Cardiac muscle cell (in vitro differentiated cells and primary cell): ENCODE data around the gene MARCO. TPM values are rescaled to one million over a fixed set of nuclear protein-coding genes. Genes with fewer than 3 reads are reported as not detected.
A peak's percentile ranks its signal among the peaks of the same experiment; 100 is the strongest.

Experiments used
- DNase-seq, 2 donors: peaks; one replicate each; pipeline versions ENCODE4 v3.0.0 to v3.0.0-alpha.2; 2010 to 2017; ENCODE audit warnings: low read depth in 1 of 2, low spot score in 1 of 2
- H3K27ac ChIP-seq: fragments of 200-600 bp; sonication (generic); 2 replicates; pipeline ENCODE4 v1.5.1; 2016
- H3K27me3 ChIP-seq: fragments of 200-600 bp; sonication (generic); 2 replicates; pipeline ENCODE4 v1.6.0; 2016; ENCODE audit warnings: control low read depth
- H3K36me3 ChIP-seq: fragments of 200-600 bp; sonication (generic); 2 replicates; pipeline ENCODE4 v1.5.1; 2016; ENCODE audit warnings: control low read depth
- H3K4me1 ChIP-seq: fragments of 200-600 bp; sonication (generic); 2 replicates; pipeline ENCODE4 v1.8.1; 2017; ENCODE audit warnings: low read depth, mild to moderate bottlenecking, mixed run types
- H3K4me3 ChIP-seq: fragments of 200-600 bp; sonication (generic); 2 replicates; pipeline ENCODE4 v1.5.1; 2016; ENCODE audit warnings: mild to moderate bottlenecking
- H3K9me3 ChIP-seq: fragments of 200-600 bp; sonication (generic); 2 replicates; pipeline ENCODE4 v1.5.1; 2017; ENCODE audit warnings: low read depth, mild to moderate bottlenecking, control low read depth
- CTCF ChIP-seq: IDR thresholded peaks from 2 replicates; pipeline ENCODE4 v1.5.1; 2012; ENCODE audit warnings: low read depth, mild to moderate bottlenecking, low read length
- polyA plus RNA-seq: library from polyadenylated mRNA; unstranded; fragments of >200 nt; fragmentation: Nextera tagmentation; extraction: Ambion mirVana; gene quantifications from 2 replicates; pipeline ENCODE4 v1.2.1, GENCODE V29; 2016
- total RNA-seq: library from RNA; depleted of rRNA; stranded (reverse); fragments of >200 nt; gene quantifications from 2 replicates; pipeline ENCODE4 v1.2.3, GENCODE V29; 2016

The MARCO gene
- total and polyA plus RNA-seq, 2 experiments from 2014 or later, result not detected

- H3K27me3 ChIP-seq, result peaks cover 16% of the 10 kb centered on the region
- no peaks in the 10 kb centered on the region for H3K4me1 ChIP-seq
- no peak for TF ChIP-seq CTCF
- DNase-seq, result no peak
- no peak overlapping the region for H3K27ac ChIP-seq
- no peak overlapping the region for H3K4me3 ChIP-seq
- no peaks in the 10 kb centered on the region for H3K36me3 ChIP-seq
- H3K9me3 ChIP-seq, result no peaks in the 10 kb centered on the region
Measured at GRCh38 chr2:119004602-119005001, 62.6 kb downstream of the MARCO start.

GRCh38 chr2:119005051-119005450, 63.1 kb downstream of the MARCO start:
- DNase-seq, result no peak
- H3K27me3 ChIP-seq, result peaks cover 21% of the 10 kb centered on the region
- no peak overlapping the region for H3K4me3 ChIP-seq
- no peaks in the 10 kb centered on the region for H3K4me1 ChIP-seq
- no peaks in the 10 kb centered on the region for H3K9me3 ChIP-seq
- H3K36me3 ChIP-seq, result no peaks in the 10 kb centered on the region
- no peak overlapping the region for H3K27ac ChIP-seq
- TF ChIP-seq CTCF, result no peak

GRCh38 chr2:119005555-119005954, 63.6 kb downstream of the MARCO start:
- peaks cover 26% of the 10 kb centered on the region for H3K27me3 ChIP-seq
- no peak for TF ChIP-seq CTCF

GRCh38 chr2:119006441-119006840, 64.4 kb downstream of the MARCO start:
- no peaks in the 10 kb centered on the region for H3K36me3 ChIP-seq
- peaks cover 34% of the 10 kb centered on the region for H3K27me3 ChIP-seq
- no peaks in the 10 kb centered on the region for H3K4me1 ChIP-seq
- TF ChIP-seq CTCF, result no peak
- no peak overlapping the region for H3K27ac ChIP-seq
- no peak overlapping the region for H3K4me3 ChIP-seq
- H3K9me3 ChIP-seq, result no peaks in the 10 kb centered on the region
- DNase-seq, result no peak

More at GRCh38 chr2:119005555-119005954, 63.6 kb downstream of the MARCO start:
- DNase-seq, result no peak
- no peaks in the 10 kb centered on the region for H3K4me1 ChIP-seq
- H3K27ac ChIP-seq, result no peak overlapping the region
- H3K4me3 ChIP-seq, result no peak overlapping the region
- H3K36me3 ChIP-seq, result no peaks in the 10 kb centered on the region
- no peaks in the 10 kb centered on the region for H3K9me3 ChIP-seq

GRCh38 chr2:119008108-119008507, 66.1 kb downstream of the MARCO start:
- peak in 1 of 2 donors; percentile 16 for DNase-seq
- Histone ChIP-seq H3K27ac (no peak overlapping the region), H3K4me3 (no peak overlapping the region), H3K9me3 (no peaks in the 10 kb centered on the region), H3K27me3 (peaks cover 44% of the 10 kb centered on the region), H3K36me3 (no peaks in the 10 kb centered on the region), H3K4me1 (no peaks in the 10 kb centered on the region)
- peak; percentile 12 for TF ChIP-seq CTCF

- Histone ChIP-seq H3K27me3 (peaks cover 44% of the 10 kb centered on the region), H3K9me3 (no peaks in the 10 kb centered on the region), H3K4me3 (no peak overlapping the region), H3K27ac (no peak overlapping the region), H3K36me3 (no peaks in the 10 kb centered on the region), H3K4me1 (no peaks in the 10 kb centered on the region)
- no peak for TF ChIP-seq CTCF
- DNase-seq, result no peak
Measured at GRCh38 chr2:119009110-119009509, 67.1 kb downstream of the MARCO start.
